NK-92 treated with Interleukin-12 subunit alpha and Interleukin-12 subunit beta, amount 100 ng/mL, for 24 hours (cell line): Measurements from ENCODE around the gene FGR.
"Not testable (repeated sequence)": the region's sequence is repeated elsewhere in the genome, so short reads cannot be mapped to it uniquely, and the experiment has no call there.

Source experiments
- DNase-seq: peaks from one replicate; lab custom pipeline; 2025; lab: John Stamatoyannopoulos, UW

Gene FGR

DNA sequence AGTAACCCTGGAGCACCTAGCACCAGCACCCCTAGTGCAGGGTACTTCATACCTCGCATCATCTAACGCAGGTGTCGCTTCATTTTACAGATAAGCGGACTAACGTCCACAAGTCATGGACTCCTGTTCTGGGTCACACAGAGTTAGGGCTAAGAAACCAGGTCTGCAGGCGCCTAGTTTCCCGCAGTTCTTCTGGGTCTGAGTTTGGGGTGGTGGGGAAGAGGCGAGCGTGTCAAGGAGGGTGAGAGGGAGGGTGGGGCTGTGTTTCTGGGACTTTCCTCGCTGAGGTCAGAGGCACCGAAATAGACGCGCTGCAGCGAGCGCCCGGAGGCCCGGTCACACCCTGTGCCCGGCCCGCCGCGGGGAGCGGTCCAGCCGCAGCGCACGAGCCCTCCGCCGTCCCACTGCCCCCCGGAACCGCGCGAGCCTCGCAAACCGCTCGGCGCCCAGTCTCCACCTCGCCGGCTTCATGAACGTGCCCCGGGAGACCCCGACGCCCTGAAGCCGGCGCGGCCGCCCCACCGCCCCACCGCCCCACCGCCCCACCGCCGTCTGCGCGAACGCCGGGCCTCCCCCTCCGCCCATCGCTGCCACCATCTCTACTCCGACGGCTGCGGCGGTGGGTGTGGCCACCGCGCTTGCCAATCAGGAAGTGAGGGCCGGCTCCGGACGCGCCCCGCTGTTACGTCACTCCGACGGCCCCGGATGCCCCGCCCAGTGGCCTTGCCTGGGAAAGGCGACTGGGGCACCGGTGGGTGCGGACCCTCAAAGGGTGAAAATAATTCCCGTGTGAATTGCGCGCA is 24.7 kb upstream of the FGR start:
- DNase-seq = peak; percentile 94

DNA sequence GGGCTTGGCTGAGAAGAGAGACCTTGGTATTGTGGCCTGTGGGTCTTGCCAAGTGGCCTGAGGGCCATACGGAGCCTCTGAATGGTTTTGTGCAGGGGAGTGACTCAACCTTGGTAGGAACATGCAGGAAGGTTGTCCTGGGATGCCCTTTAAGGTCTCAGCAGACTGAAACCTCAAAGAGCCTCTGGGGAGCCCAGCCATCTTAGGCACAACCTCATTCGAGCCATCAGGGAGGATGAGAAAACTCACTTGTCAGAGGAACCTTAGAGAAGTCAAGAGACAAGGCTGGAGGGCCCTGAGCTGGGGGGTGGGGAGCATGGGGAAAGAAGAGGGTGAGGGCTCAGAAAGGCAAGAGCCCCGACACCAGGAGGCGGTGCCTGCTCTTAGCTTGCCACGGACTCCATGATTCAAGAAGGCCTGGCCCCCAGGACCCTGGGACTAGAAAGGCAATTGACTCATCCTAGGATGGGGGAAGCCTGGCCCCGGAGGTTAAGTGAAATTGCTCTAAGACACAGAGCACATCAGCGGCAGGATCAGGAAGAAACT is 24.0 kb upstream of the FGR start:
- DNase-seq = peak; percentile 64

DNA sequence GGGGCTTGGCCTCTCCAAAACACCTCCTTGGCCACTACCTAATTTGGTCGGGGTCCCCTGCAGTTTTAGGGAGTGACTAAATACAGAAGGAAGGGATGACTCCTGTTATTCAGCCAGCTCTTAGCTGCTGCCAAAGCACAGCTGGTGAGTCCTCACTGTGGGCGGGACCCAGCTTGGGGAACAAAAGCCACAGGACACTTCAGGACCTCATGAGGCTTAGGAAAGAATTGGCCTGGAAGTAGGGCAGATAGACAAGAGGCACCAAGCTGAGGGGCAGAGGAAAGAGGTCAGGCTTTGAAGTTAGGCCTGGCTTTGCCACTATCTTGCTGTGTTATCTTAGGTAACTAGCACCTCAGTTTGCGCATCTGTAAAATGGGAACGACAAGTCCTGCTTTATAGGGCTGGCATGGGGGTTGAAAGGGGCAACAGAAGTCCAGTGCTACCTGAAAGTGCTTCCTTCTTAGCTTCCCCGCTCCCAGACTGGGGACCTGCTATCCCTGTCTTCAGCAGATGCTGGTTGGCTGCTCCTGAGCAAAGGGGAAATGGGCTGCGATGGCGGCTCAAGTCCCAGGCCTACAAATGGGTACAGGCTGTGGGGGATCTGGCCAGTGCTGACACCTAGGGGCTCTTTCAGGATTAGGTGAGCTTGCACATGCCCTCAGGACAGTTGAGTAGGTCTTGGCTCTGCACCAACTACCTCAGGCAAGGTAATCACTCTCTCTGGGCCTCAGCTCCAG is 21.3 kb upstream of the FGR start:
- DNase-seq = peak; percentile 9

DNA sequence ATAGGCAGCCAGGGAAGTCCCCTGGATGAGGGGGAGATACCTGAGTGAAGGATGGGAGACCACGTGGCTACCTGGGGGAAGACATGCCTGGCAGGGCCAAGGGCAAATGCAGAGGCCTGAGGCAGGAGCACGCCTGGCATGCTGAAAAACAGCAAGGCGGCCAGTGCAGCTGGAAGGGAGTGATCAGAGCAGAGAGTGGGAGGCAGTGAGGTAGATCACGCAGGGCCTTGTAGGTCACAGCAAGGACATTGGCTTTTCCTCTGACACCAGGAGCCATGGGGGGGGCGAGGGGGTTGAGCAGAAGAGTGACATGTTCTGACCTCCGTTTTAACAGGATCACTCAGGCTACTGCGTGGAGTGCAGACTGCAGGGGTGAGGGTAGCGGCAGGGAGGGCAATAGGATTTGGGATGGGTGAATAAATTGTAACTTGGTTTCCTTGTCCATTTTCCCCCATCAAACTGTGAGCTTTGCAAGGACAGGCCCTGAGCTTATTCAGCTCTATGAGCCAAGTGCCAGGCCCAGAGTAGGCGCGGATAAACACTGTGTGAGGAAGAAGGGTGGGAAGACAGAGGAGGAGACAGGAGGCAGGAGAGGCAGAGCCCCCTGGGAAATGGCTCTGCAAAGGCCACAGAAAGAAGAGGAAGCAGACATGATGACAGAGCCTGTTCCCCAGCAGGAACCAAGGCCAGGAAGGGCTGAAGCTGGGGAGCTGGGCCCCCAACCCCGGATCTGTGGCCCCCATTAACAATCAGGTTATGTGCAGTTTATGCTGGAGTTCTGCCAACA is 20.4 kb upstream of the FGR start:
- DNase-seq = no peak

DNA sequence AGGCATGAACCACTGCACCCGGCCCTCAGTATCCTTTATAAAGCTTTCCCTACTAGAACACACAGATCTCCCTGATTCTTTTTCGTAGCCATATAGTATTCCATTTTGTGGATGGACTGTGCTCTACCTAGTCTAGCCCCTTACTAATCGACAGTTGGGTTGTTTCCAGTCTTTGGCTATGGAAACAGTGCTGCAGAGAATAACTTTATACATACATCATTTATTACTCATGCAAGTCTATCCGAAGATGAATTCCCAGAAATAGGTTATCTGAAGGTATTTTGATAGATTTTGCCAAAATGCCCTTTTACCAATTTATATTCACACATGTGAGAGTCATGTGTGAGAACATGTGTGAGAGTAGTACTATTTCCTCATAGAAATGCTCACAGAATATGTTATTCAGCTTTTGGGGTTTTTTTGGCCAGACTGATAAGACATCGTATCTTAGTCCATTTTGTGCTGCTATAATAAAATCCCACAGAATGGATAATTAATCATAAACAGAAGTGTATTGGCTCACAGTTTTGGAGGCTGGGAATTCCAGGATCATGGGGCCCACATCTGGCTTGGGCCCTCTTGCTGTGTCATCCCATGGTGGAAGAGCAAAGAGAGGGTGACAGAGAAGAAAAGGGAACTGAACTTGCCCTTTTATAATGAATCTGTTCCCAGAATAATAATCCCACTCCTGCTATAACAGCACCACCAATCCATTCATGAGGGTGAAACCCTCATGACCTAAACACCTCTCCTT is 17.3 kb upstream of the FGR start:
- DNase-seq = no peak

DNA sequence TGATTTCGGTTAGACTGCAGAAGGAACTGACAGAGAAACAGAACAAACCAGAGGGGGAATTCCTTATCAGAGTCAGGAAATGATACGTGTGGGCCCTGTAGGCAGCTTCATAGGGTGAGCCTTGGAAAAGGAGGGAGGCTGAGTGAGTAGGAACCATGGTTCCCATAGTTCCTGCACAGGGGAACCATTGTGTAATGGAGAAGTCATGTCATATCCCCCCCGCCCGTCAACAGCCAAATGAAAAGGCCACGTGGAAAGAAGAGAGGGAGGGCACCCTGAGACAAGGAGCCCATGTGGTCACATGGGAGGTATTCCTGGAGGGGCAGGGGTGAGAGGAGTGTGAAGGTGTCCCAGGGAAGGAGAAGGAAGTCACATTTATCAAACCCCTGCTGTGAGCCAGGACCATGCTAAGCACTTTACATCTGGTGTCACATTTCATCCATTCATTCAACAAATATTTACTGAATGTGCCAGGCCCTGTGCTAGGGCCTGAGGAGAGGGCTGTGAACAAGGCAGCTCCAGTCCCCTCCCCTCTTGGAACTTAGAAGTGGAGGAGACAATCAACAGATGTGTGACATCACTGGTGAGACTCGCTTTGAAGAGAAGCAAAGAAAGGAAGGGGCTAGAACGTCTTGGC is 15.7 kb upstream of the FGR start:
- no peak for DNase-seq

DNA sequence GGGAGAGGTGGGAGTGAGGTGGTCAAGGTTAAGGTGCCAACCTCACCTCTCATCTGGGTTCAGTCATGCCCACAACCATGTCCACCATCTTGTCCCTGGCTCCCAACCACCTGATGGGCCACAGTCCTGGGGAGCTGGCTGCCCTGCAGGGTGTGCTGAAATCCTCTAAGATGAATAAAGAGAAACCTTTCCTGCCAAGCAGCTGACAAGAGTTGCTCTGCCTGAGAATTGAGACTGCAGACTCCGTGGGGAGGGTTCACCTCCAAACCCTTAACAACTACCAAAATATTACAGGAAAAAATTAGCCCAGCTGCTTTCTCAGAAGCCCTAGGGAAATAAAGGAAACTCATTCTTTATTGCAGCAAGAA is 15.2 kb upstream of the FGR start:
- no peak for DNase-seq

DNA sequence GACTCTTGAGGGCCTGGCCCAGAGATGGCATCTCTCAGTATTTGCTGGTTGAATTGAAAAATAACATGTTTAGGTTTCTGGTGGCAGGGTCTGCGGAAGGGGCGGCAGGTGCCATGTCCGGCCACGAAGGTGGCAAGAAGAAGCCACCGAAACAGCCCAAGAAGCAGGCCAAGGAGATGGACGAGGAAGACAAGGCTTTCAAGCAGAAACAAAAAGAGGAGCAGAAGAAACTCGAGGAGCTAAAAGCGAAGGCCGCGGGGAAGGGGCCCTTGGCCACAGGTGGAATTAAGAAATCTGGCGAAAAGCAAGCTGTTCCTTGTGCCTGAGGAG is 14.3 kb upstream of the FGR start:
- no peak for DNase-seq

DNA sequence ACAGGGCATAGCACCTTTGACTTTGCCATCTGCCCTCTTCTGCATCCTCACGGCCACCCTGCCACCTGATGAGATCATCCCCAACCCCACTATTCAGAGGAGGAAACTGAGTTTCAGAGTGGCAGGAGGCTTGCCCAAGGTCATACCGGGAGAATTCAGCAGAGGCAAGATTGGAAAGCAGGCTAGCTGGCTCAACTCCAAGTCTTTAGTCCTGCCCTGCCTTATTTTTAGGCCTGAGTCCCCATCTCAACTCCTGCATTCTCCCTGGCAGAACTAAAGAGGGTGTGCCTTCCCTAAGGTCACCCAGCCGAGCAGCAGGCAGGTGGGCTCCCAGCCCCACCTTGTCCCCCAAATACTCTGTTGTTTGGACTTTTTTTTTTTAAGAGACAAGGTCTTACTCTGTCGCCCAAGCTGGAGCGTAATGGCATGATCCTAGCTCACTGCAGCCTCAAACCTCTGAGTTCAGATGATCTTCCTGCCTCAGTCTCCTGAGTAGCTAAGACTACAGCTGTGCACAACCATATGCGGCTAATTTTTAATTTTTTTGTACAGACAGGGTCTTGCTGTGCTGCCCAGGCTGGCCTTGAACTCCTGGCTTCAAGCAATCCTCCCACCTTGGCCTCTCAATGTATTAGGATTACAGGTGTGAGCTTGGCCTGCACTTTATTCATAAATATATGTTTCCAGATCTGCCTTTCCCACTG is 13.8 kb upstream of the FGR start:
- no peak for DNase-seq

DNA sequence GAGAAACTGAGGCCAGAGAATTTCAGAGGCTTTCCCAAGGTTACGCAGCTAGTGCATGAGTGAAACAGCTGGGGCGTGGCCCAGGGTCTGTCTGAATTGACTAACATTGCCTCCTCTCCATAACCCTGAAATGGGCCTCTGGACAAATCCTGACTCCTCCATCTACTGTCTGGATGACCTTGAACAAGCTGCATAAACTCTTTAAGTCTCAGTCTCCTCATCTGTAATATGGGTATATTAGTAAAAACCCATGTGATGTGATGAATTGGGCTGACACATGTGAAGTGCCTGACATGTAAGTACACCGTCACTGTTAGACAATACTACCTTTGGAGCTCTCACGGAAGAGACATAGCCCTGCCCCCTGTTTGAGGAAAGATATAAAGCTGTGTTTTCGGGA is 12.3 kb upstream of the FGR start:
- no peak for DNase-seq

DNA sequence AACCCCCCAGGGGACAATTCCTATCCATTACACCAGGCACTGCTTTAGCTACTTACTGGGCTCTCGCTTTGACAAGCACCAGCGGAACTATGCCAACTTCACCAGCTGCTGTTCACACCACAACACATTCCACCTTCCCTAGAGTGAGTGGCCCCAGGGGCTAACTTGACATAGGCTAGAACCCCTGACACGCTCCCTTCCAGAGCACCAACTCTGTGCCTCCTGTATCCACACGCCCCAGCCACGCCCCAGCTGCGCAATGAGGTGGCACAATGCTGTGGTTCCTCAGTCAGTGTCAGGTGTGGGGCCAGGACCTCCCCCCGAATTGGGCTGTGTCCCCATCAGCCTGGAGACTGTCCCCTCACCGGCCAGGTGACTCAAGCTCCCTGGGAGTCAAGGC is 11.7 kb upstream of the FGR start:
- no peak for DNase-seq

DNA sequence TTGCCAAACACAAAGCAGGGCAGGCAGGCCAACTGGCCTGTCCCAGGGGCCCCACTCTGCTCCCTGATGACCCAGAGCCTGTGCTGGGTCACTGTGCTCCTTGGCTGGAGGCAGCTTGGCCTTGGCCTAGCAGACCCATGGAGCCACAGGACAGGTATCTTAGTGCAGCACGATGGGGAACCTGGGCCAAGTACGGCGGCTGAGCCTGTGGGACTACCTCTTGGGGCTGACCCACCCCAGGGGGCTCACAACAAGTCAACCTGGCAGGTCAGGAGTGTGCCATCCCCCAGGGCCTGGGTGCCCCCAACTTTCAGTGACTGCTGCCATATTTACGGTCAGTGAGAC is 10.1 kb upstream of the FGR start:
- DNase-seq = no peak

DNA sequence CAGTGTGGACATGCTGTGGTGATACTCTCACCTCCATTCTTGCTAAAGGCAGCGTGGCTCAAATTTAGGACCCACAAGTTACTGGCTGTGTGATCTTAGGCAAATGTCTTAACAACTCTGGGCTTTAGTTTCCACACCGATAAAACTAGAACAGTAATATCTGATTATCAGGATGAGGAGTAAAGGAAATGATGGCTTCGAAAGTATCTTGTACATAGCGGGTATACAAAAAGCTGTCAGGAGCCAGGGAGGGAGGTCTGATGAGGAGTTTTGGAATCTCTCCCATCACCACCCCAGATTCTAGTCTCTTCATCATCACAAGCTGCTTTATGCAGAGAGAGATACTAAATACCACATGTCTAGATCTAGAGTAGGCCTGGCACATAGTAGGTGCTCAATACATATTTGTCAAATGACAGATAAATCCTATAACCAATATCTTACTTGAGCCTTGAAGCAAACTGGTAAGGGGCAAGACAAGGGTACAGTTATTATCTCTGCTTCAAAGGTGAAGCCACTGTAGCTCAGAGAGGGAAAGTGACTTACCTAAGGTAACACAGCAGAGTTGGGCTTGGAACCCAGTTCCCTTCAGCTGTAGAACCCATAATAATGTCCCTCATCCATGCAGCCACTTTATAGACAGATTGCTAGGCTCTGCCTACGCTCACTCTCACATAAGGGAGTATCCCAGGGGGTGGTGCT is 9.5 kb upstream of the FGR start:
- no peak for DNase-seq

DNA sequence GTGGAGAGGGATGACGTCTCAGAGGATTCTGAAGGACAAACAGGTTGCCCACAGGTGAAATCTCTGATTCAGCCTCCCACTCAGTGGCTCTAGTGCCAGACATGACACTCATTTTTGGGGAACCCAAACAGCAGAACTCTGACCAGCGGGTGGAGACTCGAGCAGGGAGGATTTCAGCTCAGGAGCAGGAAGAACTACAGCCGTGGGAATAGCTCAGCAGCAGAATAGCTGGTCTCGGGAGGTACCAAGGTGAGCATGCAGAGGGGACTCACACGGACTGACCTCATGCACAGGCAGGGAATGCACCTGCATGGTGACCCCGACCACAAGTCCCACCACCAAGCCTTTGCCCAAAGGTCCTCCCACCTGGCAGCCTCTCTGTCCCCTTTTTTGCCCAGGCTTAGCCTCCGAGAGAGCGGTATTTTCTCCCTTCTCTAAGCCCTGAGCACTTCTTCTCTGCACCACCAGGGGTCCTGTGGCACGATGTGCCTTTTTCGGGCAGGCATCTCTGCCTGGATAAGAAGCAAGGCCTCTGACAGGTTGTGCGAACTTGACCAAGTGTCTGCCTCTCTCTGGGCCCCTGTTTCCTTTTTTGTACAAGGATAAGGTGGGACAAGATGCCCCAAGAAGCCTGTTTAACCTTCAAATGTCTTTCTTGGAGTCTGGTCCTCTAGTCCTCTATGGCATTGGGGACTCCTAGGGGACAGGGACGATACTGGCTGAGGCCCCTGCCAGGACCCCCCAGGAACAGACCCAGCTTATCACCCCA is 8.8 kb upstream of the FGR start:
- DNase-seq = peak; percentile 23

DNA sequence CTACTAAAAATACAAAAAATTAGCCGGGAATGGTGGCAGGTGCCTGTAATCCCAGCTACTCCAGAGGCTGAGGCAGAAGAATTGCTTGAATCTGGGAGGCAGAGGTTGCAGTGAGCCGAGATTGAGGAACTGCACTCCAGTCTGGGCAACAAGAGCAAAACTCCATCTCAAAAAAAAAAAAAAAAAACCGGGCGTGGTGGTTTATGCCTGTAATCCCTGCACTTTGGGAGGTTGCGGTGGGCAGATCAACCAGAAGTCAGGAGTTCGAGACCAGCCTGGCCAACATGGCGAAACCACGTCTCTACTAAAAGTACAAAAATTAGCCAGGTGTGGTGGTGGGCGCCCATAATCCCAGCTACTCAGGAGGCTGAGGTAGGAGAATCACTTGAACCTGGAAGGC is 5.5 kb upstream of the FGR start:
- not testable (repeated sequence) for DNase-seq

DNA sequence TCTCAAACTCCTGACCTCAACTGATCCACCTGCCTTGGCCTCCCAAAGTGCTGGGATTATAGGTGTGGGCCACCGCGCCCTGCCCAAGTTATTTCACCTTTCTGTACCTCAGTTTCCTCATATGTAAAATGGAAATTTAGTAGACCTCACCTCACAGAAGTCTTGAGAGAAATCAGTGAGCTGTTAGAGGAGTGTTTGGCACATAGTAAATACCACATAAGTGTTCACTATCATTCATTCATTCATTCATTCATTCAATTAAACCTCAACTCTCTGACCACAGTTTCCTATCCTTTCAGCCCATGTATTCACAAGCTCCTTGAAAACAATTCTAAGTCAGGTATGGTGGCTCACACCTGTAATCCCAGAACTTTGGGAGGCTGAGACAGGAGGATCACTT is 3.8 kb upstream of the FGR start:
- no peak for DNase-seq

DNA sequence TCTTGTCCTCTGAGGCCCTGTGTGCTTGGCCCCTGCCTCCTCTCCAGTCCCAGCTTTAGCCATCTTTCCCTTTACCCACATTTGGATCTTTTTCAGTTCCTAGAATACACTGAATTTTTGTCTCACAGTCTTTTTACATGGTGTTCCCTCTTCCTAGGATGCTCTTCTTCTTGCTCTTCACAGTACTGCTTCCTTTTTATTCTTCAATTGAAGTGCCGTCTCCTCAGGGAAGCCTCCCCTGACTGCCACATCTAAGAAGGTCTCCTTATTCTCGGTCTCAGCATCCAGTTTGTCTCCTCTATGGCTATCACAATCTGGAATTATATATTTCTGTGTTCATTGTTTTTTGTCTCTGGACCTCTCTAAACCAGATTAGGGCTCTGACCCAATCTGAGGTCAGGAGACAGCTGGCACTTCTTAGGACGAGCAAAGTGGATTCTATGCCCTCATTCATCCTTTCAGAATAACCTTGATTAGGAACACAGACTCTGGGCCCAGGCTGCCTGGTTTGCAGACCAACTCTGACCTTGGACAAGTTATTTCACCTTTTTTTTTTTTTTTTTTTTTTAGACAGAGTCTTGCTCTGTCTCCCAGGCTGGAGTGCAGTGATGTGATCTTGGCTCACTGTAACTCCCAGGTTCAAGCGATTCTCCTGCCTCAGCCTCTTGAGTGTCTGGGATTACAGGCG is 3.2 kb upstream of the FGR start:
- no peak for DNase-seq

DNA sequence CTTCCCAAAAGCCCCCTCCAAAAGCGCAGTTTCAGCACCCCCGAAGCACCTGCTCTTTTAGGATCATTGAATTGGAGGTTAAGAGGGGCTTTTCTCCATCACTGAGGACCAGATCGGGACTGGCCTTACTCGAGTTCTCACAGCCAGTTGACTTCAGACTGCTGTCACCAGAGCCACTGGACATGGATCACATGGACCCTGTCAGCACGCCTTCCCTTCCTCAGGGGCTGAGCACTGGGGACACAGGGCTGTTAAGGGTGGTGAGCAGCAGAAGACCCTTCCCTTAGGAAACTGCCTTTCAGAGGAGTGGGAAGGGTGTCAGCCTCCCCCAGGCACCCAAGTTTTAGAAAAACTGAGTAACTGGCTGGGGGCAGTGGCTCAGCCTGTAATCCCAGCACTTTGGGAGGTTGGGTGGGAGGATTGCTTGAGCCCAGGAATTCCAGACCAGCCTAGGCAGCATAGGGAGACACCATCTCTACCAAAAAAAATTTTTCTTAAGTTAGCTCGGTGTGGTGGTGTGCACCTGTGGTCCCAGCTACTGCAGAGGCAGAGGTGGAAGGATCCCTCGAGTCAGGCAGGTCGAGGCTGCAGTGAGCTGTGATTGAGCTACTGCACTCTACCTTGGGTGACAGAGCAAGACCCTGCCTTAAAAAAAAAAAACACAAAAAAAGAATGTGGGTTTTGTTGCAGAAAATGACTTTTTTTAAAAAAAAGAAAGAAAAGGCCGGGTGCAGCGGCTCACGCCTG is 584 bp upstream of the FGR start:
- no peak for DNase-seq
